Measurements from ENCODE around the gene SQOR. TPM values are rescaled to one million over a fixed set of nuclear protein-coding genes. Genes with fewer than 3 reads are reported as not detected.

The SQOR gene
- total and polyA plus RNA-seq, 2 of the 4 experiments (the other 2 are of a cell fraction) = 22.1 to 40.3 TPM

Small RNA genes within 50 kb of the gene (microRNA-seq; reads per million reads assigned to microRNA genes)
- not detected for gene RF00019 (ENCODE audit: insufficient read depth, insufficient read length)

Small RNA genes within 50 kb of the gene (small RNA-seq; reads per million reads assigned to genes)
- gene RF00019 = 0 reads per million in 5 experiments

Other genes with a start within 250 kb of the SQOR start
- gene SLC30A4, start 112.3 kb upstream of the SQOR start, total RNA-seq (2012; rRNA removed) = 5.6 and 7.5 TPM in 2 replicates
- 2.0 and 2.1 TPM in 2 replicates for gene SLC30A4, start 112.3 kb upstream of the SQOR start, polyA plus RNA-seq (2012; rRNA removed)
- gene BLOC1S6, start 47.6 kb upstream of the SQOR start, total RNA-seq (2012; rRNA removed) = 40.9 and 78.3 TPM in 2 replicates
- 17.9 and 21.7 TPM in 2 replicates for gene BLOC1S6, start 47.6 kb upstream of the SQOR start, polyA plus RNA-seq (2012; rRNA removed)

Data from IMR-90 (cell line).